GM18861 (cell line): ENCODE measurements around the gene THSD7A.

Source experiments
- ATAC-seq: cut with Tn5 transposase; IDR thresholded peaks from one replicate; pipeline ENCODE4 v1.9.1; 2021; ENCODE audit not compliant: unreplicated experiment

The THSD7A gene

DNA sequence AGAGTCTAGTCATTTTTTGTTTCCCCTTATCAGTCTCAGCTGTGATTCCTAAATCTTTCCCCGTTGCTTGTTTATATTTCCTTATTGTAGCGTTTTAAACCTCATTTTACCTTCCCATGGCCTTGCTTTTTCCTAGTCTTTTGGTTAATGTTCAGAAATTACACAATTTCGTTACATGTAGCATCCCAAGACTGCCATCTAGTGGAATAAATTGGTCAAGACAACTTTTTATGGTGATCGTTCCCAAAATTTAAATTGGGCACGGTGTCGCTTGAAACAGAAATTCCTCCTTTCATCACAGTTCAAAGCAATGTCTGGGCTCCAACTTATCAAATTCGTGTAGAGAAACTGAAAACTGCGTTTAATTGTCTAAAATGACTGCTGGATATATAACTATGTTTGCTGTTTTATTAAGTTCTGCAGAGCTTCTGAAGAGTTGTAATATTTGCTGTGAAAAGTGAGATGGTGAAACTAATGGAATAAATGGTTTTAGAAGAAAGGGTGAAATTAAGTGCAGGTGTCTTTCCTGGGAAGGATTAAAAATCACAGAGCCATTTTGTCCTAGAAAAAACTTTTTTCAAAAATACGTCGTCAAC, 488.1 kb downstream of the THSD7A start:
- no peak for ATAC-seq

DNA sequence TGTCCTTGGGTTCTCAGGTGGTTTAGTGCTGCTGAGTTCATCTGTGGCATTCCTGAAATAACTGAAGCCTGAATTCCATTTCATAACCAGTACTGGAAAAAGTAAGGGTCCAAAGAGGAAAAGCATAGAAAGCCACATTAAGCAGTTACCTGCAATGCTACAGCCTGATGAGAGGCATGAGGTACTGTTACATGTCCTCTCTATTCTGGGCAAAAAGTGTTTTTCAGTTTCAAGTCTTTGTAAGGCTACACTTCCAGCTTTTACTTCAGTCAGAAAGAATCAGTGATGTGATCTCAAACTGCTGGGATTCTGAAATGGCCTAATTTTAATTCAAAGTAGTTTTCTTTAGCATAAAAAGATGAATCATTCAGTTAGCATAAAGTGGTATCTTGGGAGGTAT, 488.9 kb downstream of the THSD7A start:
- no peak for ATAC-seq

DNA sequence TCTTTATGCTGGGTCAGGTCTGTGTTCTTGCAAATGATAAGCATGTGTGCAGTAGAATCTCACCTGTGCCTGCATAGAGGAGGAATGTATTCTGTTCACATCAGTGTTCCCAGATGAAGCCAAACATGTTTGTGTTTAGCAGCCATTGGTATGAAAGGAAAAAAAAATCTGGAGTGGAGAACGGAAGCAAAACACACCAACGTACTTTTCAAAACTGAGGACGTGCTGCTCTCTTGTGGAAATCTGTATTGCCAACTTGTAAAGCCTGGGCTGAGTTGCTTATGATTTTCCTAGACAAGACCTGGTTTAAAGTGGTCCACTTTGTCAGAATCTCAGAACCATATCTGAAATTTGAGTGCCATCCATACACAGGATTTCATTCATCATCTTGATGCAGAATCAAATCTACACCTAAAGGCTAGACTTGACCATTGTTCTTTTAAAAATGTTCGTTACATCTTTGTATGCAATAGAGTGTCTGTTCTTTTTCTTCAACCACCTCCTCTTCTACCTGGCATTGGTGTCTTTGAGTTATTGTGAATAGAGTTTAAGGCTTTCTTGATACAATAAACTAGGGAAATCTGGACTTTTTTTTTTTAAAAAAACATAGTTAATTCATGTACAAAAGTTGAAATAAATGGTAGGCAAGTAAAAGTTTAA, 490.6 kb downstream of the THSD7A start:
- ATAC-seq = no peak

DNA sequence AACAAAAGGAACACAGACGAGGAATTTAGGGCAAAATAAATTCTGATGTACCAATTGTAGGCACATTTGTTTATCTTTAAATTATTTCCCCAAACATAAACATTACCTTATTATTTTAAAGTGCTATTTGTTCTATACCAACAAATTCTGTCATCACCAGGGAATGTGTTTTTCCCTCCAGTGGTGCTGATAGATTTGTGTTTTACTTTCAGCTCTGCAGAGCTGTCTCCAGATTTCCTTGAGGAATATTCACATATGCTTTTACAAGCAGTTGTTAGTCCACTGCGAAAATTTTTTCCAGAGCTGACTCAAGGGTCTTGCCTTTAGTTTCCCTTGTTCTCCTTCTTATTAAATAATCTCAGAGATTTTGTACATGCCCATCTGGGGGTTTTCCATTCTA, 495.6 kb downstream of the THSD7A start:
- ATAC-seq = no peak

DNA sequence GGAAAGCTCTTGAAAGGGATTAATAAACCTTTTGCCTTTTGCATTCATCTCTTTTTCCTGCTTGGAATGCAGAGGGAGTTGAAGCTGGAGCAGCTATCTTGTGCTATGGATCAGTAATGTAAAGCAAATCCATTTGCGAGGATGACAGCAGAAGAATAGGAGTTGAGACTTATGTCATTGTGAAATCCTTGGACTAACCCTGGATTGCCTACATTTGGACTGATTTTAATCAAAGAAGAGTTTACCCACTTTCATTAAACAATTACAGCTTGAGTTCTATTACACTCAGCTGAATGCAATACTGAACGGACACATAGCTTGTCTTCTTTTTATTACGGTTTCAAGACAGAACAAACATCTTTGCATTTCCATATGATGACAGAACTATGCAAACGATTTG, 496.1 kb downstream of the THSD7A start:
- no peak for ATAC-seq

DNA sequence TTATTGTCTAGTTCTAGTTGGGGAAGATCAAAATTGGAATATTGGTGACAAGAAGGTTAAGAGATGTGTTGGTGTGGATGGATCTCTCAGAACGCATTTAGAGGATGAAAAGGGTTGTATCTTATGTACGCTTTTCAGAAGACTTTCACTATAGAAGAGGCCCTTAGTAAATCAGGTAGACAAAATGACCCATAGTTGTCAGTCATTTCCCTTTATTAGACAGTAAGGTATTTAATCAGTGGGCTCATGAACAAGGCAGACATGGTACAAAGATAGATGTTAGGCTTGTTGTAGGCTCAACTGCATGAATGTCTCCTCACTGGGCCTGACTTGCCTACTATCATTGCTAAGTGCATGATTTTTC, 499.2 kb downstream of the THSD7A start:
- ATAC-seq = peak; percentile 46

DNA sequence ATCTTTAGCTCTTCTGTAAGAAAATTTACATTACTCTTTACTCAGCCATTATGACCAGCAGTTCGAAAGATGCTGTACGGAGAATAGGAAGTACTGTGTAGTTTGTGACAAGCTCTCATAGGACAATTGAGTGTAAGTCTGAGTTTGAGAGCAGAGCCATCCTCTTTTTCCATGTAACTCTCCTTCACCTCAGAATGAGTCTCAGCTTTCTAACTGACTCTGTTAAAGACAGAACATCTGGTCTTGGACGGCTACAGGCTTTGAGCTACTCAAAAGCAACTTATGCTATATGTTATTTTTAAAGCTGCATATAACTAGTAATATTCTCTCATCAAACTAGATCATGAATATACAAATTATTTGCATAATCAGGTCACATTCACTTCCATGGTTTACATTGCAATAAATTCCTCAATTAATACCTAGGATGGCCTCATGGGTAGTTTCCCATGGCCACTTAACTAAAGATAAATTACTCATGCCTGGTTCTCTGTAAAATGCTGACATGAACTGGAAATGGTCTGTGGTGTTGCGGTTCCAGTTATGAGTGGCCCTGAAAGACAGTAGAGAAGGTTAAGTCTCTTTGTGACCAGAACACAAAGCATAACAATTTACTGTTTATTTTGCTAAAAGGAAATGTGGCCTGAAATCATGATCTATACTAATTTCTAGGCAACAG, 499.7 kb downstream of the THSD7A start:
- peak; percentile 98 for ATAC-seq

DNA sequence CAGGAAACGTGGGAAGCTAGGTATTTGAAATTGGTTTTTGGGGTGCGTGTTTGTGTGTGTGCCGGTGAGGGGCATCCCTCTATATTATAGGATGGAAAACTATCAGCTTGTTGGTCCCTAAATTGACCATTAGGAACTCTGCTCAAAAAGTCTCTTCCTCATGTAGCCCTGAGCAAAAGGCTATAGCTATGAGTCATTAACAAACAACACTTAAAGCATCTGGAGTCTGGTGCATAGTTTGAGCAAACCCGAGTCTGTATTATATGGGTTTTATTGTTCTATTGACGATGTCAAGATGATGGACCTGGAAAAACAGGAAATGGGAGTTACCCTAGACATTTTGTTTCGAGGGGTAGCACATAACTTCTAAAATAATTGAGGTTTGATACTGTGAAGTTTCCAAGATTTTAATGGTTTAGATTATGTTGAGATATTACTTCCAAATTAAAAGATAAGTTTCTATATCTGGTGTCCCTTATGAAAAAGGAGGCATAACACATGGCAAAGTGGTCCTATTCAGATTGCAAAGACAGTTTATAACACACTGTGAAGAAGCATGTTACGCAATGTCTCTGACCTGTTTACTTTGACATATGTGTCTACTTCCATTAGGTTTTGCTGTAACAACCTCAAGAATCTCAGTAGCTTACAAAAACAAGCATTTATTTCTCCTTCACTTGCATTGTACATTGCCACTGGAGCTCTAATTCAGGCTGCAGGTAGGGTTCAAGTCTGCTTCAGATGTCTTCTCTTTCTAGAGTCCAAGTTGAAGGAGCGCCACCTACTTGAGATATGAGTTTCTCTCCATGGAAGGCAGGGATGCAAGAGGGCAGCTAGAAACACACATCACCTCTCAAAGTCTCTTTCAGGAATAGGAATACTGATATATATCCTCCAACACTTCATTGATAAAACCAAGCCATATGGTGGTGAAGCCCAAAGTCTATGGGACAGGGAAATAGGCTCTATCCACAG, 500.6 kb downstream of the THSD7A start:
- ATAC-seq = no peak

DNA sequence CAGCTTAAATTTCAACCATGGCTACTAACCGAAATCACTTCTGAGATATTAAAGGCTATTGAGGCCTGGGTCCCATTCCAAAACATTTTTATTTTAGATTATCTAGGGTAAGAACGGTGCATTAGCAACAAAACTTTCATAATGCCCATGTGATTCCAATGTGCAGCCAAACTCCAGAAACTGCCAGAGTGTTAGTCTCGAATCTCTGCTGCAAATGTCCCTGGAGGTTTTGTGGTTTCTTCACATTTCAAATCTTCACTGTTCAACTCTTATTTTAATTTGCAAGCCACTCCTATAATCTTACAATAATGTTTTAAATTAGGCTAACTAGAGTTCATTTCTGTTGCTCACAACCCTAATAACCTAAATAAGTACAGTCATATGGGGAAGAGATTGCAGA, 501.3 kb downstream of the THSD7A start:
- ATAC-seq = no peak

DNA sequence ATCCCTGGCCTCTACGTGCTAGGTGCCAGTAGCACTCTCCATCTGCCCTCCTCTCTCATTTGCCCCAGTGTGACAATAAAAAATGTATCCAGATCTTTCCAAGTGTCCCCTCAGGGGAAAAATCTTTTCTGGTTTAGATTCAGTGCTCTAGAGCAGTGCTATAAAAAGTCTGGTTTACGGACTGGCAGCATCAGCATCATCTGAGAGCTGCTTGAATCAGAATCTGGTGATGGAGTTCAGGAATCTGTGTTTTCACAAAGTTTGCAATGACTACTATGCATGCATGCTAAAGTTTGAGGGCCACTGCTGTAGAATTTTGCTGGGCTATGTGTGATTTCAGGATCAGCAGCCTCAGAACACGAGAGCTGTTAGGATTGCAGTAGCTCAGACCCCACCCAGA, 501.8 kb downstream of the THSD7A start:
- no peak for ATAC-seq

DNA sequence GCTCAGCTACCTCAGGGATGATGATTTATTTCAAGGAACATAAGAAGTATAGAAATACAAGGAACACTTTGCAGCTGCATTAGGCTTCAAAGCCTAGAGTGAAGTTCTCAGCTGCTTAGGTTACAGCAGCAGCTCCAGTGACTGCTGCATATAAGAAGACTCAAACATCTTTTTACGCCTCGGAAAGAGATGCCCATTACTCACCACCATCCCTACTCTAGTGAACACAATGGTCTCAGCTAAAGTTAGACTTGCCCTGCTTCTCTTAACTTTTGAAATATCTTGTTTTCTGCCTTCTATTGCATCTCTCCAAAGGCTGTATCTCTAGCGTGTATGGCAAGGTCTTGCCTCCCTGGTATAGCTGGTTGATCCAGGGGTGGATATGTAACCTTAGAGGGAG, 502.4 kb downstream of the THSD7A start:
- no peak for ATAC-seq

DNA sequence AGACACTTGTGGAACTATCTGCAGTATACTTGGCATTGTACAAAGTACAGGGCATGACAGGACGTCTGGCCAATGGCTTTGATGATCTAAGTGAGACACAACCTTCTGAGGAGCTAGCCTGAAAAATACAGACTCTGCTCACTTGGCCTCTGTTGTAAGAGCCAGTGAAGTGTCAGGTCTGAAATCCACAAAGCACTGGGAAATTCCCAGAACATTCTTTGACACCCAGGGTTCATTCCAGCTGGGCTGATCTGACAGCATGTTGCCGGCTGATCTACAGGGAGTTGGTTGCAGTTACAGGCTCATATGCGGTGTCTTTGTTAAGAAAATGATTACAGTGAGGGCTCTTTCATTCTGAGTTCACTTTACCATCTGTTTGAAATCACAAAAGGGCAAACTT, 503.7 kb downstream of the THSD7A start:
- ATAC-seq = no peak

DNA sequence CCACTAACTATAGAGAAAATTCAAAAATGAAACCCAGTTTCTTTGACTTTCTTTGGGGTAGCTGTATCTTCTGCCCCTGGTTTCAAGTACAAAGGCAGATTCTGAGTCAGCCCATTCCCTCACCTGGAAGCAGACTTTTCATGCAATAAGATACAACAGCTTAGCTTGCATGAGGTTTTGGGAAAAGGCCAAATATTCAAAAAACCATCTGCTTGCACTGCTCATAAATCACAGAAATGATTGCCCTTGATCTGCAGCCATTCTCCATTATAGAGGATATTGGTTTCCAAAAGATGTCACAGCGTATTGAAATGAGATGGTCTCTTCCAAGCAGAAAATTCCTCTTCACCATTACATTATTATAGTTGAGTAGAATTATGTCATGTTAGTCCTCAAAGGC, 504.4 kb downstream of the THSD7A start:
- no peak for ATAC-seq
